SK-N-SH (cell line): ENCODE data around the gene PHKB. TPM values are rescaled to one million over a fixed set of nuclear protein-coding genes. Genes with fewer than 3 reads are reported as not detected.

Experiments
- CTCF ChIA-PET: fragments of 300-600, 350-600 bp; formaldehyde crosslinking; extraction: SDS; loops from one replicate; lab custom pipeline; 2021; lab: Yijun Ruan, JAX
- POLR2A ChIA-PET: fragments of 350-600 bp; sonication (Branson Sonifier 250); formaldehyde crosslinking; extraction: SDS; loops from one replicate; lab custom pipeline; 2020; ENCODE audit warnings: antibody characterized with exemption, inconsistent platforms; lab: Yijun Ruan, JAX
- DNase-seq: peaks from one replicate; pipeline ENCODE4 v3.0.0; 2012
- H2AFZ ChIP-seq: fragments of 200-600 bp; sonication (generic); 2 replicates; pipeline ENCODE4 v1.8.1; 2016; ENCODE audit warnings: antibody characterized with exemption, mild to moderate bottlenecking, low read depth
- H3F3A ChIP-seq: fragments of 200-600 bp; sonication (generic); replicated peaks from 2 replicates; pipeline ENCODE3; 2016; ENCODE audit warnings: antibody characterized with exemption, mild to moderate bottlenecking; ENCODE audit not compliant: insufficient read depth
- H3K27ac ChIP-seq, 2 experiments: fragments of 200-500 bp in 1 of 2; fragments of 200-600 bp in 1 of 2; sonication (Bioruptor generic) in 1 of 2; sonication (generic), shearing (Covaris generic) in 1 of 2; 2 replicates each; pipeline versions ENCODE4 v1.5.1 to v1.6.1; 2014 to 2016; ENCODE audit warnings: low read depth in 2 of 2, inconsistent platforms in 1 of 2, low read length in 1 of 2, mild to moderate bottlenecking in 1 of 2, mixed read lengths in 1 of 2
- H3K27me3 ChIP-seq: fragments of 200-600 bp; sonication (generic), shearing (Covaris generic); 2 replicates; pipeline ENCODE4 v1.6.1; 2016; ENCODE audit warnings: mixed run types; ENCODE audit not compliant: insufficient read depth
- H3K36me3 ChIP-seq, 2 experiments: fragments of 200-500 bp in 1 of 2; fragments of 200-600 bp in 1 of 2; sonication (Bioruptor generic) in 1 of 2; sonication (generic) in 1 of 2; replicated peaks in 1 of 2; 2 replicates each; pipeline versions ENCODE3 to v1.5.1; 2014 to 2016; ENCODE audit warnings: low read length in 1 of 2, mild to moderate bottlenecking in 1 of 2; ENCODE audit not compliant: insufficient read depth in 2 of 2, control insufficient read depth in 1 of 2
- H3K4me1 ChIP-seq, 2 experiments: fragments of 200-500 bp in 1 of 2; fragments of 200-600 bp in 1 of 2; sonication (Bioruptor generic) in 1 of 2; sonication (generic), shearing (Covaris generic) in 1 of 2; 2 replicates each; pipeline versions ENCODE4 v1.5.1 to v1.6.1; 2014 to 2016; ENCODE audit warnings: low read depth in 1 of 2, low read length in 1 of 2, mixed run types in 1 of 2; ENCODE audit not compliant: insufficient read depth in 2 of 2, control insufficient read depth in 1 of 2
- H3K4me2 ChIP-seq: fragments of 200-600 bp; sonication (generic), shearing (Covaris generic); 2 replicates; pipeline ENCODE4 v1.6.1; 2017; ENCODE audit warnings: mixed run types
- H3K4me3 ChIP-seq, 2 experiments: fragments of 200-500 bp in 1 of 2; fragments of 200-600 bp in 1 of 2; sonication (Bioruptor generic) in 1 of 2; sonication (generic), shearing (Covaris generic) in 1 of 2; 2 replicates each; pipeline versions ENCODE4 v1.5.1 to v1.8.1; 2014 to 2016; ENCODE audit warnings: low read depth in 2 of 2, inconsistent platforms in 1 of 2, low read length in 1 of 2, mild to moderate bottlenecking in 1 of 2, mixed read lengths in 1 of 2, moderate library complexity in 1 of 2
- H3K79me2 ChIP-seq: fragments of 200-600 bp; sonication (generic); 2 replicates; pipeline ENCODE4 v1.8.1; 2017; ENCODE audit warnings: mild to moderate bottlenecking; ENCODE audit not compliant: insufficient read depth
- H3K9ac ChIP-seq: fragments of 200-600 bp; sonication (generic); 2 replicates; pipeline ENCODE4 v1.6.1; 2017; ENCODE audit warnings: mixed run types
- H3K9me2 ChIP-seq: fragments of 200-600 bp; sonication (generic); 2 replicates; pipeline ENCODE4 v1.6.1; 2017; ENCODE audit warnings: mixed run types
- H3K9me3 ChIP-seq: fragments of 200-600 bp; sonication (generic); 2 replicates; pipeline ENCODE4 v1.6.1; 2017; ENCODE audit warnings: mixed run types, mild to moderate bottlenecking, moderate library complexity
- H4K20me1 ChIP-seq: fragments of 200-600 bp; sonication (generic); 2 replicates; pipeline ENCODE4 v1.6.1; 2017; ENCODE audit warnings: mild to moderate bottlenecking, mixed run types; ENCODE audit not compliant: insufficient read depth
- CTCF ChIP-seq: fragments of 200-600 bp; sonication (generic); IDR thresholded peaks from 2 replicates; pipeline ENCODE4 v1.6.1; 2017; ENCODE audit warnings: antibody characterized with exemption, mild to moderate bottlenecking, moderate library complexity
- EZH2phosphoT487 ChIP-seq: fragments of 200-600 bp; sonication (generic); IDR thresholded peaks from 2 replicates; pipeline ENCODE4 v1.6.1; 2017; ENCODE audit warnings: low read depth, mixed run types, mild to moderate bottlenecking, antibody characterized with exemption, moderate library complexity, borderline replicate concordance
- GATA2 ChIP-seq: sonication (generic); formaldehyde crosslinking; IDR thresholded peaks from 2 replicates; pipeline ENCODE4 v1.5.0; 2020; ENCODE audit warnings: mild to moderate bottlenecking, missing genetic modification reagents
- JUND ChIP-seq: IDR thresholded peaks from 2 replicates; pipeline ENCODE4 v1.4.0; 2012
- MEF2A ChIP-seq: IDR thresholded peaks from 2 replicates; pipeline ENCODE4 v1.4.0; 2012; ENCODE audit warnings: low read depth, borderline replicate concordance
- NFIC ChIP-seq: IDR thresholded peaks from 2 replicates; pipeline ENCODE4 v1.4.0; 2012; ENCODE audit warnings: borderline replicate concordance
- NRF1 ChIP-seq: IDR thresholded peaks from 2 replicates; pipeline ENCODE4 v1.6.1; 2012; ENCODE audit warnings: low read depth, mild to moderate bottlenecking, low read length
- PBX3 ChIP-seq: IDR thresholded peaks from 2 replicates; pipeline ENCODE4; 2012
- POLR2AphosphoS5 ChIP-seq: IDR thresholded peaks from 2 replicates; pipeline ENCODE4 v1.6.1; 2012; ENCODE audit warnings: low read depth, low read length
- RAD21 ChIP-seq: IDR thresholded peaks from 2 replicates; pipeline ENCODE4 v1.6.1; 2012; ENCODE audit warnings: mild to moderate bottlenecking, low read length
- REST ChIP-seq: IDR thresholded peaks from 2 replicates; pipeline ENCODE4 v1.6.1; 2012; ENCODE audit warnings: mild to moderate bottlenecking, low read depth, low read length, moderate library complexity
- RFX5 ChIP-seq: IDR thresholded peaks from 2 replicates; pipeline ENCODE4 v1.6.1; 2012; ENCODE audit warnings: mild to moderate bottlenecking, improper control_type of control experiment, low read length
- RXRA ChIP-seq: IDR thresholded peaks from 2 replicates; pipeline ENCODE4 v1.4.0; 2012; ENCODE audit warnings: low read depth, mild to moderate bottlenecking, borderline replicate concordance
- TAF1 ChIP-seq: IDR thresholded peaks from 2 replicates; pipeline ENCODE4 v1.6.1; 2012; ENCODE audit warnings: low read depth, mild to moderate bottlenecking, low read length, moderate library complexity, borderline replicate concordance
- TCF12 ChIP-seq: IDR thresholded peaks from 2 replicates; pipeline ENCODE4 v1.4.0; 2012
- TEAD4 ChIP-seq: IDR thresholded peaks from 2 replicates; pipeline ENCODE4 v1.4.0; 2012; ENCODE audit warnings: mild to moderate bottlenecking, borderline replicate concordance; ENCODE audit not compliant: insufficient read depth
- YY1 ChIP-seq: IDR thresholded peaks from 2 replicates; pipeline ENCODE4 v1.4.0; 2012; ENCODE audit warnings: low read depth, mild to moderate bottlenecking
- WGBS: methylation state at CpG from one replicate; pipeline ENCODE4 v1.1.6; 2017; ENCODE audit warnings: low lambda C conversion rate; 5-methylcytosine and 5-hydroxymethylcytosine counted together
- polyA plus RNA-seq, 3 experiments: library from polyadenylated mRNA; depleted of rRNA; stranded (reverse); fragments of >200 nt; gene quantifications; 2 replicates each; pipeline ENCODE4 v1.2.3, GENCODE V29; 2012
- TF ChIP-seq, protein P1 (sequence below): fragments of 150-350 bp; IDR thresholded peaks from 2 replicates; pipeline ENCODE4 v1.6.1; 2016; ENCODE audit warnings: mild to moderate bottlenecking, low read depth, low read length
- TF ChIP-seq, protein P2 (sequence below): IDR thresholded peaks from 2 replicates; pipeline ENCODE4 v1.4.0; 2012; ENCODE audit warnings: low read depth, borderline replicate concordance

PHKB gene
- polyA plus RNA-seq, 1 of the 3 experiments (the other 2 are of a cell fraction), result 20.8 TPM

GRCh38 chr16:47424846-47425245 lies 36.3 kb upstream of the PHKB start:
- TF ChIP-seq, protein P1, sequence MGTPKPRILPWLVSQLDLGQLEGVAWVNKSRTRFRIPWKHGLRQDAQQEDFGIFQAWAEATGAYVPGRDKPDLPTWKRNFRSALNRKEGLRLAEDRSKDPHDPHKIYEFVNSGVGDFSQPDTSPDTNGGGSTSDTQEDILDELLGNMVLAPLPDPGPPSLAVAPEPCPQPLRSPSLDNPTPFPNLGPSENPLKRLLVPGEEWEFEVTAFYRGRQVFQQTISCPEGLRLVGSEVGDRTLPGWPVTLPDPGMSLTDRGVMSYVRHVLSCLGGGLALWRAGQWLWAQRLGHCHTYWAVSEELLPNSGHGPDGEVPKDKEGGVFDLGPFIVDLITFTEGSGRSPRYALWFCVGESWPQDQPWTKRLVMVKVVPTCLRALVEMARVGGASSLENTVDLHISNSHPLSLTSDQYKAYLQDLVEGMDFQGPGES, result no peak
- no peak for TF ChIP-seq RFX5
- no peak for TF ChIP-seq NRF1
- TF ChIP-seq TCF12, result no peak
- TF ChIP-seq MEF2A, result no peak
- TF ChIP-seq GATA2 (CRISPR knock-in tag), result no peak
- no peak for TF ChIP-seq POLR2AphosphoS5
- TF ChIP-seq CTCF, result no peak
- no peak for TF ChIP-seq YY1
- TF ChIP-seq RXRA, result no peak
- no peak for TF ChIP-seq TAF1
- TF ChIP-seq, protein P2, sequence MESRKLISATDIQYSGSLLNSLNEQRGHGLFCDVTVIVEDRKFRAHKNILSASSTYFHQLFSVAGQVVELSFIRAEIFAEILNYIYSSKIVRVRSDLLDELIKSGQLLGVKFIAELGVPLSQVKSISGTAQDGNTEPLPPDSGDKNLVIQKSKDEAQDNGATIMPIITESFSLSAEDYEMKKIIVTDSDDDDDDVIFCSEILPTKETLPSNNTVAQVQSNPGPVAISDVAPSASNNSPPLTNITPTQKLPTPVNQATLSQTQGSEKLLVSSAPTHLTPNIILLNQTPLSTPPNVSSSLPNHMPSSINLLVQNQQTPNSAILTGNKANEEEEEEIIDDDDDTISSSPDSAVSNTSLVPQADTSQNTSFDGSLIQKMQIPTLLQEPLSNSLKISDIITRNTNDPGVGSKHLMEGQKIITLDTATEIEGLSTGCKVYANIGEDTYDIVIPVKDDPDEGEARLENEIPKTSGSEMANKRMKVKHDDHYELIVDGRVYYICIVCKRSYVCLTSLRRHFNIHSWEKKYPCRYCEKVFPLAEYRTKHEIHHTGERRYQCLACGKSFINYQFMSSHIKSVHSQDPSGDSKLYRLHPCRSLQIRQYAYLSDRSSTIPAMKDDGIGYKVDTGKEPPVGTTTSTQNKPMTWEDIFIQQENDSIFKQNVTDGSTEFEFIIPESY, result no peak
- no peak for TF ChIP-seq REST
- TF ChIP-seq JUND, result no peak
- no peak for TF ChIP-seq NFIC
- TF ChIP-seq TEAD4, result no peak
- no peak for TF ChIP-seq EZH2phosphoT487
- no peak for TF ChIP-seq RAD21
- no peak for TF ChIP-seq PBX3
- Histone ChIP-seq H3K36me3 (peaks cover 22 to 40% of the 10 kb centered on the region in 2 experiments), H3K27me3 (no peaks in the 10 kb centered on the region), H4K20me1 (no peaks in the 10 kb centered on the region), H3K4me2 (no peak overlapping the region), H3K27ac (no peak overlapping the region), H2AFZ (no peak overlapping the region), H3K9me2 (no peaks in the 10 kb centered on the region), H3F3A (no peaks in the 10 kb centered on the region), H3K9me3 (no peaks in the 10 kb centered on the region), H3K4me3 (no peak overlapping the region), H3K79me2 (no peaks in the 10 kb centered on the region), H3K9ac (no peak overlapping the region), H3K4me1 (no peaks in the 10 kb centered on the region)
- WGBS, result 100% methylated on average over 5 of the region's 13 CpGs
- no peak for DNase-seq
- ChIA-PET CTCF (interaction anchor here (1.1 kb wide), 1 partner anchor 28 kb away, joined by 3 read pairs; no protein-coding TSS in a partner anchor), POLR2A (interaction anchor here (0.6 kb wide), 1 partner anchor 36 kb away, joined by 3 read pairs; no protein-coding TSS in a partner anchor)
